NT2/D1 (cell line): ENCODE results near the gene LRP8.

Experiments
- SUZ12 ChIP-seq: IDR thresholded peaks from 2 replicates; pipeline ENCODE4 v1.6.1; 2011; ENCODE audit not compliant: insufficient read length, insufficient read depth; ENCODE audit errors: extremely low read depth
- YY1 ChIP-seq: IDR thresholded peaks from 2 replicates; pipeline ENCODE4 v1.6.1; 2011; ENCODE audit not compliant: insufficient read length, insufficient read depth
- ZNF274 ChIP-seq: IDR thresholded peaks from 2 replicates; pipeline ENCODE4 v1.6.1; 2011; ENCODE audit warnings: mild to moderate bottlenecking, low read depth, low read length

DNA sequence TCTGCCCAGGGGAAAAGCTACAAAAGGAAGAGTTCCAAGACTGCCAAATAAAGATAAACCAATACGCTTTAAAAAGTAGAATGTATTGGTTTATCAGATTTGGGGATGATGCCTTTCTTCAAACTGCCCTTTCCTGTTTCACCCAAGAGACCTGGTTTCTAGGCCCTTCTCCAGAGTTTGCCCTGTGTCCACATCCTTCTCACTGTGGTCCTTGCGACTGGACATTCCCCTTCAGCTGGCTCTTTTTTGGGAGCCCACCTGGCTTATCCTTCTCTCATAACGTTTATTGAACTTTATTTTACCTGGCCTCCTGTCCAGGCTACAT, 106.9 kb downstream of the LRP8 start:
- TF ChIP-seq YY1 (no peak), SUZ12 (no peak), ZNF274 (no peak)
